ENCODE results near the gene DIP2B.

The DIP2B gene

DNA sequence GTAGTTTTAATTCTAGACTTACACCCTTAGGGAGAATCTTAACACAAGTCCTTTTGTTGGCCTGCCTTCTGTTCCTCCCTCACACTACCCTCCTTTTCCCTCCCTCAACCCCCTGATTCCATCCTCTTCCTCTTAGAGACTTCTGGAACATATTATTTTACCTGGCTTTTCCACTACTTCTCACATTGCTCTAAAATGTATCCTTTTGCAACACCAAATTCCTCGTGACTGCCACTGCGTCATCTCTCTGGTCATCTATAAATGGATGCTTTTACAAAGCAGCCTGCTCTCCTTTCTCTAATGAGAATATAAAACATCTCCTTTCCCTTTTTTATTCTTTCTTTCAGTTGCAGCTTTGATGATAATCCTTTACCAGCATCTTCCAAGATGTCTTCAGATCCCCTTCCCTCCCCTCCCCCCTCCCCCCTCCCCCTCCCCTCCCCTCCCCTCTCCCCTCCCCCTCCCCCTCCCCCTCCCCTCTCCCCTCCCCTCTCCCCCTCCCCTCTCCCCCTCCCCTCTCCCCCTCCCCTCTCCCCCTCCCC is 93.6 kb downstream of the DIP2B start:
- H4K20me1 ChIP-seq (ENCODE audit: low read depth, low read length): no peaks in the 10 kb centered on the region
- H3K27ac ChIP-seq (ENCODE audit: low read depth, low read length): no peak overlapping the region
- H3K9ac ChIP-seq (ENCODE audit: low read length): no peak overlapping the region
- TF ChIP-seq, protein P1, sequence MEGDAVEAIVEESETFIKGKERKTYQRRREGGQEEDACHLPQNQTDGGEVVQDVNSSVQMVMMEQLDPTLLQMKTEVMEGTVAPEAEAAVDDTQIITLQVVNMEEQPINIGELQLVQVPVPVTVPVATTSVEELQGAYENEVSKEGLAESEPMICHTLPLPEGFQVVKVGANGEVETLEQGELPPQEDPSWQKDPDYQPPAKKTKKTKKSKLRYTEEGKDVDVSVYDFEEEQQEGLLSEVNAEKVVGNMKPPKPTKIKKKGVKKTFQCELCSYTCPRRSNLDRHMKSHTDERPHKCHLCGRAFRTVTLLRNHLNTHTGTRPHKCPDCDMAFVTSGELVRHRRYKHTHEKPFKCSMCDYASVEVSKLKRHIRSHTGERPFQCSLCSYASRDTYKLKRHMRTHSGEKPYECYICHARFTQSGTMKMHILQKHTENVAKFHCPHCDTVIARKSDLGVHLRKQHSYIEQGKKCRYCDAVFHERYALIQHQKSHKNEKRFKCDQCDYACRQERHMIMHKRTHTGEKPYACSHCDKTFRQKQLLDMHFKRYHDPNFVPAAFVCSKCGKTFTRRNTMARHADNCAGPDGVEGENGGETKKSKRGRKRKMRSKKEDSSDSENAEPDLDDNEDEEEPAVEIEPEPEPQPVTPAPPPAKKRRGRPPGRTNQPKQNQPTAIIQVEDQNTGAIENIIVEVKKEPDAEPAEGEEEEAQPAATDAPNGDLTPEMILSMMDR (IDR thresholded peaks at IDR 0.05; ENCODE audit: insufficient read depth, low read length, poor library complexity, severe bottlenecking): no peak
- no peak for TF ChIP-seq EZH2phosphoT487 (conservative IDR thresholded peaks at IDR 0.05; ENCODE audit: low read length)
- H3K4me2 ChIP-seq (ENCODE audit: low read depth, low read length, poor library complexity, severe bottlenecking): no peak overlapping the region
- peaks cover 3% of the 10 kb centered on the region; the same call in 1 of the 2 replicates for H3F3A ChIP-seq (ENCODE audit: insufficient read depth)
- H2AFZ ChIP-seq (ENCODE audit: low read depth, low read length, severe bottlenecking): no peak overlapping the region
- H3K79me2 ChIP-seq (ENCODE audit: insufficient read depth, low read length): peaks cover 4% of the 10 kb centered on the region; the same call in 1 of the 2 replicates
- no peaks in the 10 kb centered on the region for H3K27me3 ChIP-seq (ENCODE audit: low read length)
- no peaks in the 10 kb centered on the region for H3K9me3 ChIP-seq (ENCODE audit: insufficient read depth, low read length)
- no peaks in the 10 kb centered on the region for H3K9me2 ChIP-seq (replicated peaks; ENCODE audit: insufficient read depth, low read length)
- no peak overlapping the region for H3K4me3 ChIP-seq (ENCODE audit: insufficient read depth, low read length, poor library complexity, severe bottlenecking)
- H3K36me3 ChIP-seq (ENCODE audit: low read length): no peaks in the 10 kb centered on the region

DNA sequence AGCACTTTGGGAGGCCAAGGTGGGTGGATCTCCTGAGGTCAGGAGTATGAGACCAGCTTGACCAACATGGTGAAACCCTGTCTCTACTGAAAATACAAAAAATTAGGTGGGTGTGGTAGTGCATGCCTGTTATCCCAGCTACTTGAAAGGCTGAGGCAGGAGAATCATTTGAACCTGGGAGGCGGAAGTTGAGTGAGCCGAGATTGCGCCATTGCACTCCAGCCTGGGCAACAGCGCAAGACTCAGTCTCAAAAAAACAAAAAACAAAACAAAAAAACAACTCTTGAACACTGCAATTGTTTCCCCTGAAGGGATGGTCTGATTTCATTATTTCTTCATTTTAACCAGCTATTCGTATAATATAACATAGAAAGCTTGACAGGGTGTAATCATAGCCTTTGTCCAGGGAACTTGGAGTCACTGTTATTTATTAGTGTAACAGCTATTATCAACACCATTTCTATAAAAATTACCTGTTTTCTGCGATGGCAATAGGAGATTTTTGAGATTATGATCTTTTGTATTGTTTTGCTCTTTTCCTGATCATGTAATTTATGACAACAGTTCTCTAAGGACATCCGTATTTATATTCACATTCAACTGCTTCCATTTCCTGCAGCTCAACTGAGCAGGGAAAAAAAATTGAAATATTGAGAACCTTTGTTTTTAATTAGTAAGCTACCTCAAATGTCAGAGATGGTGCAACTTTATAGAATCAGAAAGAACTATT is 94.7 kb downstream of the DIP2B start:
- Histone ChIP-seq H3K9ac (ENCODE audit: low read length) (no peak overlapping the region), H3F3A (ENCODE audit: insufficient read depth) (peaks cover 3% of the 10 kb centered on the region; the same call in 1 of the 2 replicates), H3K27me3 (ENCODE audit: low read length) (no peaks in the 10 kb centered on the region), H3K27ac (ENCODE audit: low read depth, low read length) (no peak overlapping the region), H3K36me3 (ENCODE audit: low read length) (no peaks in the 10 kb centered on the region), H2AFZ (ENCODE audit: low read depth, low read length, severe bottlenecking) (no peak overlapping the region), H3K9me3 (ENCODE audit: insufficient read depth, low read length) (no peaks in the 10 kb centered on the region), H3K9me2 (replicated peaks; ENCODE audit: insufficient read depth, low read length) (no peaks in the 10 kb centered on the region), H3K4me2 (ENCODE audit: low read depth, low read length, poor library complexity, severe bottlenecking) (no peak overlapping the region), H3K4me3 (ENCODE audit: insufficient read depth, low read length, poor library complexity, severe bottlenecking) (no peak overlapping the region), H4K20me1 (ENCODE audit: low read depth, low read length) (no peaks in the 10 kb centered on the region), H3K79me2 (ENCODE audit: insufficient read depth, low read length) (peaks cover 4% of the 10 kb centered on the region; the same call in 1 of the 2 replicates)
- TF ChIP-seq, protein P1 (IDR thresholded peaks at IDR 0.05; ENCODE audit: insufficient read depth, low read length, poor library complexity, severe bottlenecking): no peak
- TF ChIP-seq EZH2phosphoT487 (conservative IDR thresholded peaks at IDR 0.05; ENCODE audit: low read length): no peak

DNA sequence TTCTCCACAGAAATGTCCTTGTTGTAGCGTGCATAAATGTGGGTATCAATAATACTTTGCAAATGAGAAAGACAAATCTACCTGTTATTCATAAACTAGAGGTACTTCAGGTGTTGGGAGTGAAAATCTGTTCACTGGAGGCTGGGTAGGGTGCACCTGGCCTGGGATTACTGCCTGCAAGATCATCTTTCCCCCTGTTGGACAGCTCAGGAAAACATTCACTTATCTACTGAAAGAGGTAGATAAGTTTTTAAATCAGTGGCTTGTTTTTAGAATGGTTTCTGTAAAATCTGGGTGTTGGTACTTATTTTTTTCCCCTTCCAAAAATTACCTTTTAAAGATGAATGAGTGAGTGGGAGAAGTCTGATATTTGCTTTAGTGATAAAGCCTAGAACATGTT is 95.6 kb downstream of the DIP2B start:
- Histone ChIP-seq H4K20me1 (ENCODE audit: low read depth, low read length) (no peaks in the 10 kb centered on the region), H3F3A (ENCODE audit: insufficient read depth) (peaks cover 3% of the 10 kb centered on the region; the same call in 1 of the 2 replicates)

More for the DNA sequence above, 95.6 kb downstream of the DIP2B start:
- TF ChIP-seq, protein P1 (IDR thresholded peaks at IDR 0.05; ENCODE audit: insufficient read depth, low read length, poor library complexity, severe bottlenecking): no peak
- TF ChIP-seq EZH2phosphoT487 (conservative IDR thresholded peaks at IDR 0.05; ENCODE audit: low read length): no peak
- Histone ChIP-seq H3K4me3 (ENCODE audit: insufficient read depth, low read length, poor library complexity, severe bottlenecking) (no peak overlapping the region), H3K36me3 (ENCODE audit: low read length) (no peaks in the 10 kb centered on the region), H3K27ac (ENCODE audit: low read depth, low read length) (no peak overlapping the region), H3K4me2 (ENCODE audit: low read depth, low read length, poor library complexity, severe bottlenecking) (no peak overlapping the region), H3K9ac (ENCODE audit: low read length) (no peak overlapping the region), H3K9me3 (ENCODE audit: insufficient read depth, low read length) (no peaks in the 10 kb centered on the region), H3K9me2 (replicated peaks; ENCODE audit: insufficient read depth, low read length) (no peaks in the 10 kb centered on the region), H3K27me3 (ENCODE audit: low read length) (no peaks in the 10 kb centered on the region), H2AFZ (ENCODE audit: low read depth, low read length, severe bottlenecking) (no peak overlapping the region), H3K79me2 (ENCODE audit: insufficient read depth, low read length) (peaks cover 4% of the 10 kb centered on the region; the same call in 1 of the 2 replicates)

Measured in SU-DHL-6 (cell line).